CD4-positive, alpha-beta T cell (primary cell): ENCODE data around the gene ACCSL. TPM values are rescaled to one million over a fixed set of nuclear protein-coding genes. Genes with fewer than 3 reads are reported as not detected.

ENCODE experiments used
- ATAC-seq: fragments of 200-7000 bp; cut with Tn5 transposase; one replicate; pipeline ENCODE4 v1.10.0; 2022; ENCODE audit warnings: mild to moderate bottlenecking; ENCODE audit not compliant: poor library complexity
- CTCF ChIA-PET: fragments of 350-600 bp; sonication (Branson Sonifier 250); formaldehyde crosslinking; loops from one replicate; lab custom pipeline; 2021; ENCODE audit warnings: antibody characterized with exemption, inconsistent platforms; lab: Charles Lee
- POLR2A ChIA-PET: fragments of 350-600 bp; sonication (Branson Sonifier 250); formaldehyde crosslinking; loops from one replicate; lab custom pipeline; 2021; ENCODE audit warnings: antibody characterized with exemption, inconsistent platforms; lab: Charles Lee
- DNase-seq, 14 experiments: peaks; one replicate each; pipeline ENCODE4 v3.0.0-alpha.2; 2013 to 2020; ENCODE audit warnings: mixed read lengths in 2 of 14
- H3K27ac ChIP-seq, 2 donors: one replicate each; pipeline versions ENCODE4 v1.5.1 to v1.7.0; 2013; ENCODE audit warnings: low read length in 2 of 2, low read depth in 1 of 2, mild to moderate bottlenecking in 1 of 2
- H3K27me3 ChIP-seq, 2 experiments: 1 replicate in 1 of 2; 2 replicates in 1 of 2; pipeline versions ENCODE4 v1.6.1 to v1.7.0; 2013; ENCODE audit warnings: low read length in 2 of 2, control low read depth in 1 of 2, mild to moderate bottlenecking in 1 of 2, moderate library complexity in 1 of 2; ENCODE audit not compliant: insufficient read depth in 2 of 2, control insufficient read depth in 1 of 2
- H3K36me3 ChIP-seq: one replicate; pipeline ENCODE4 v1.6.1; 2013; ENCODE audit warnings: low read length, control low read depth; ENCODE audit not compliant: insufficient read depth
- H3K4me1 ChIP-seq: one replicate; pipeline ENCODE4 v1.6.1; 2013; ENCODE audit warnings: low read length, control low read depth; ENCODE audit not compliant: insufficient read depth
- H3K4me3 ChIP-seq: one replicate; pipeline ENCODE4 v1.5.1; 2013; ENCODE audit warnings: mild to moderate bottlenecking, low read length, moderate library complexity
- H3K9me3 ChIP-seq, 2 experiments: 1 replicate in 1 of 2; 2 replicates in 1 of 2; pipeline versions ENCODE4 v1.6.1 to v1.7.0; 2013; ENCODE audit warnings: low read length in 2 of 2, mild to moderate bottlenecking in 2 of 2, control low read depth in 1 of 2, moderate library complexity in 1 of 2; ENCODE audit not compliant: control insufficient read depth in 1 of 2, insufficient read depth in 1 of 2
- H3K27ac Mint-ChIP-seq: one replicate; pipeline ENCODE4 v1.8.0; 2020; ENCODE audit warnings: mixed read lengths
- H3K27me3 Mint-ChIP-seq: one replicate; pipeline ENCODE4 v1.8.0; 2021; ENCODE audit warnings: mixed read lengths
- H3K36me3 Mint-ChIP-seq: one replicate; pipeline ENCODE4 v1.8.0; 2021; ENCODE audit warnings: low read depth, mixed read lengths
- H3K4me1 Mint-ChIP-seq: one replicate; pipeline ENCODE4 v1.8.0; 2021; ENCODE audit warnings: low read depth, mixed read lengths
- H3K4me3 Mint-ChIP-seq: one replicate; pipeline ENCODE4 v1.8.0; 2020; ENCODE audit warnings: mild to moderate bottlenecking, mixed read lengths
- H3K9me3 Mint-ChIP-seq: one replicate; pipeline ENCODE4 v1.8.0; 2020; ENCODE audit warnings: mixed read lengths
- CTCF ChIP-seq: fragments of 200-600 bp; IDR thresholded peaks from one replicate; pipeline ENCODE4 v1.8.0; 2022; ENCODE audit warnings: antibody characterized with exemption, mild to moderate bottlenecking
- intact Hi-C, 2 experiments: fragments of 100-400 bp; cut with DNase I in 1 of 2; cut with micrococcal nuclease in 1 of 2; formaldehyde crosslinking; loops; one replicate each; pipeline versions ENCODE4 v1.15.1 to v1.9.0; 2023 to 2025; cut with DNase I, micrococcal nuclease
- total RNA-seq, 174 experiments: library from RNA in 2 of 174; stranded (reverse) in 2 of 174; gene quantifications; one replicate each; pipeline ENCODE4 v1.2.3 and lab custom pipeline; 2021 to 2026

The ACCSL gene
- total RNA-seq, 2 experiments from 2014 or later, result not detected

- Mint-ChIP-seq H3K36me3 (no peaks in the 10 kb centered on the region), H3K27ac (no peak overlapping the region), H3K9me3 (peaks cover 10% of the 10 kb centered on the region), H3K4me1 (no peaks in the 10 kb centered on the region), H3K27me3 (peaks cover 16% of the 10 kb centered on the region), H3K4me3 (no peak overlapping the region)
- POLR2A ChIA-PET, result no interaction called here
- TF ChIP-seq CTCF, result no peak
- DNase-seq, result no peak
- H3K27me3 ChIP-seq, result peaks cover 0 to 3% of the 10 kb centered on the region in 2 experiments
- CTCF ChIA-PET, result no interaction called here
- ATAC-seq, result no peak
- H3K4me3 ChIP-seq, result no peak overlapping the region
- no peak overlapping the region for H3K27ac ChIP-seq
- no peaks in the 10 kb centered on the region for H3K4me1 ChIP-seq
- no peaks in the 10 kb centered on the region for H3K9me3 ChIP-seq
- H3K36me3 ChIP-seq, result no peaks in the 10 kb centered on the region
- intact Hi-C loops, result no loop called here
These were observed 30.2 kb upstream of the ACCSL start for GRCh38 chr11:44017443-44018126.

GRCh38 chr11:44018127-44018521, 29.7 kb upstream of the ACCSL start:
- no peak for ATAC-seq
- peaks cover 0 to 3% of the 10 kb centered on the region in 2 experiments for H3K27me3 ChIP-seq
- no peaks in the 10 kb centered on the region for H3K4me1 Mint-ChIP-seq
- intact Hi-C loops, result no loop called here
- DNase-seq, result no peak
- TF ChIP-seq CTCF, result no peak
- no peaks in the 10 kb centered on the region for H3K4me1 ChIP-seq
- no peak overlapping the region for H3K27ac ChIP-seq
- POLR2A ChIA-PET, result no interaction called here
- H3K36me3 ChIP-seq, result no peaks in the 10 kb centered on the region
- no peak overlapping the region for H3K4me3 Mint-ChIP-seq
- no peaks in the 10 kb centered on the region for H3K36me3 Mint-ChIP-seq
- H3K4me3 ChIP-seq, result no peak overlapping the region
- H3K9me3 ChIP-seq, result no peaks in the 10 kb centered on the region
- H3K27ac Mint-ChIP-seq, result no peak overlapping the region
- CTCF ChIA-PET, result no interaction called here
- peaks cover 12% of the 10 kb centered on the region for H3K9me3 Mint-ChIP-seq
- peaks cover 18% of the 10 kb centered on the region for H3K27me3 Mint-ChIP-seq

- Mint-ChIP-seq H3K9me3 (peaks cover 12% of the 10 kb centered on the region), H3K27me3 (peaks cover 20% of the 10 kb centered on the region), H3K27ac (no peak overlapping the region), H3K36me3 (no peaks in the 10 kb centered on the region), H3K4me3 (no peak overlapping the region), H3K4me1 (no peaks in the 10 kb centered on the region)
- POLR2A ChIA-PET, result no interaction called here
- peaks cover 0 to 3% of the 10 kb centered on the region in 2 experiments for H3K27me3 ChIP-seq
- DNase-seq (no peak), ATAC-seq (no peak)
- H3K4me1 ChIP-seq, result no peaks in the 10 kb centered on the region
- H3K4me3 ChIP-seq, result no peak overlapping the region
- TF ChIP-seq CTCF, result no peak
- no peaks in the 10 kb centered on the region for H3K9me3 ChIP-seq
- H3K27ac ChIP-seq, result no peak overlapping the region
- no peaks in the 10 kb centered on the region for H3K36me3 ChIP-seq
- CTCF ChIA-PET, result no interaction called here
- intact Hi-C loops, result no loop called here
These were observed 29.0 kb upstream of the ACCSL start for GRCh38 chr11:44018829-44019228.
